ENCODE measurements around the gene C20orf144.

GRCh38 chr20:33649201-33649681, 12.9 kb upstream of the C20orf144 start:
- no peak for TF ChIP-seq CTCF (IDR thresholded peaks at IDR 0.05)
- no peak for TF ChIP-seq EP300 (IDR thresholded peaks at IDR 0.05; ENCODE audit: low read depth)

Data from transverse colon (tissue), 3 donors.